GM23248 (cell line): ENCODE measurements around the gene NHLH1.

Experiments
- EZH2 ChIP-seq: fragments of 200-600 bp; sonication (generic); IDR thresholded peaks from 2 replicates; pipeline ENCODE4 v1.6.1; 2018; ENCODE audit warnings: antibody characterized with exemption, mild to moderate bottlenecking; ENCODE audit not compliant: insufficient read depth, poor library complexity, severe bottlenecking
- EZH2phosphoT487 ChIP-seq: fragments of 200-600 bp; sonication (generic); IDR thresholded peaks from 2 replicates; pipeline ENCODE4 v1.6.1; 2018; ENCODE audit warnings: antibody characterized with exemption, moderate library complexity, mild to moderate bottlenecking, low read depth; ENCODE audit not compliant: insufficient read depth

GRCh38 chr1:160412028-160412362, 45.1 kb downstream of the NHLH1 start:
- no peak for TF ChIP-seq EZH2
- TF ChIP-seq EZH2phosphoT487: no peak
